NCI-H460 (cell line): ENCODE results near the gene THSD8. TPM values are rescaled to one million over a fixed set of nuclear protein-coding genes. Genes with fewer than 3 reads are reported as not detected.
"Not testable (repeated sequence)": the region's sequence is repeated elsewhere in the genome, so short reads cannot be mapped to it uniquely, and the experiment has no call there.

ENCODE experiments used
- DNase-seq: peaks from one replicate; pipeline ENCODE4 v3.0.0-alpha.2; 2016; ENCODE audit warnings: low read depth; ENCODE audit errors: extremely low read depth
- total RNA-seq: library from RNA; depleted of rRNA; stranded (reverse); fragments of >200 nt; shearing (Covaris generic); gene quantifications from 2 replicates; pipeline ENCODE4 v1.2.3, GENCODE V29; 2014

THSD8 gene
- total RNA-seq, 1 experiment from 2014 or later, result not detected

DNA sequence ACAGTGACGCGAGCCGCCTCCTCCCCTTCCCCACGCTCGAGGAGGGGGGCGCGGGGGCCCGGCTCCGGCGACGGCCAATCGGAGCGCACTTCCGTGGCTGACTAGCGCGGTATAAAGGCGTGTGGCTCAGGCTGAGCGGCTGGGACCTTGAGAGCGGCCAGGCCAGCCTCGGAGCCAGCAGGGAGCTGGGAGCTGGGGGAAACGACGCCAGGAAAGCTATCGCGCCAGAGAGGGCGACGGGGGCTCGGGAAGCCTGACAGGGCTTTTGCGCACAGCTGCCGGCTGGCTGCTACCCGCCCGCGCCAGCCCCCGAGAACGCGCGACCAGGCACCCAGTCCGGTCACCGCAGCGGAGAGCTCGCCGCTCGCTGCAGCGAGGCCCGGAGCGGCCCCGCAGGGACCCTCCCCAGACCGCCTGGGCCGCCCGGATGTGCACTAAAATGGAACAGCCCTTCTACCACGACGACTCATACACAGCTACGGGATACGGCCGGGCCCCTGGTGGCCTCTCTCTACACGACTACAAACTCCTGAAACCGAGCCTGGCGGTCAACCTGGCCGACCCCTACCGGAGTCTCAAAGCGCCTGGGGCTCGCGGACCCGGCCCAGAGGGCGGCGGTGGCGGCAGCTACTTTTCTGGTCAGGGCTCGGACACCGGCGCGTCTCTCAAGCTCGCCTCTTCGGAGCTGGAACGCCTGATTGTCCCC is 10.4 kb upstream of the THSD8 start, which contains the start of gene JUNB:
JUNB (plus strand) TSS at position 142 of the 706 bp plus-strand sequence; CDS start at position 428, 286 bp downstream.
- DNase-seq, result peak; percentile 94

DNA sequence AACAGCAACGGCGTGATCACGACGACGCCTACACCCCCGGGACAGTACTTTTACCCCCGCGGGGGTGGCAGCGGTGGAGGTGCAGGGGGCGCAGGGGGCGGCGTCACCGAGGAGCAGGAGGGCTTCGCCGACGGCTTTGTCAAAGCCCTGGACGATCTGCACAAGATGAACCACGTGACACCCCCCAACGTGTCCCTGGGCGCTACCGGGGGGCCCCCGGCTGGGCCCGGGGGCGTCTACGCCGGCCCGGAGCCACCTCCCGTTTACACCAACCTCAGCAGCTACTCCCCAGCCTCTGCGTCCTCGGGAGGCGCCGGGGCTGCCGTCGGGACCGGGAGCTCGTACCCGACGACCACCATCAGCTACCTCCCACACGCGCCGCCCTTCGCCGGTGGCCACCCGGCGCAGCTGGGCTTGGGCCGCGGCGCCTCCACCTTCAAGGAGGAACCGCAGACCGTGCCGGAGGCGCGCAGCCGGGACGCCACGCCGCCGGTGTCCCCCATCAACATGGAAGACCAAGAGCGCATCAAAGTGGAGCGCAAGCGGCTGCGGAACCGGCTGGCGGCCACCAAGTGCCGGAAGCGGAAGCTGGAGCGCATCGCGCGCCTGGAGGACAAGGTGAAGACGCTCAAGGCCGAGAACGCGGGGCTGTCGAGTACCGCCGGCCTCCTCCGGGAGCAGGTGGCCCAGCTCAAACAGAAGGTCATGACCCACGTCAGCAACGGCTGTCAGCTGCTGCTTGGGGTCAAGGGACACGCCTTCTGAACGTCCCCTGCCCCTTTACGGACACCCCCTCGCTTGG is 9.6 kb upstream of the THSD8 start:
- no peak for DNase-seq

DNA sequence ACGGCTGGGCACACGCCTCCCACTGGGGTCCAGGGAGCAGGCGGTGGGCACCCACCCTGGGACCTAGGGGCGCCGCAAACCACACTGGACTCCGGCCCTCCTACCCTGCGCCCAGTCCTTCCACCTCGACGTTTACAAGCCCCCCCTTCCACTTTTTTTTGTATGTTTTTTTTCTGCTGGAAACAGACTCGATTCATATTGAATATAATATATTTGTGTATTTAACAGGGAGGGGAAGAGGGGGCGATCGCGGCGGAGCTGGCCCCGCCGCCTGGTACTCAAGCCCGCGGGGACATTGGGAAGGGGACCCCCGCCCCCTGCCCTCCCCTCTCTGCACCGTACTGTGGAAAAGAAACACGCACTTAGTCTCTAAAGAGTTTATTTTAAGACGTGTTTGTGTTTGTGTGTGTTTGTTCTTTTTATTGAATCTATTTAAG is 9.0 kb upstream of the THSD8 start:
- DNase-seq, result no peak

DNA sequence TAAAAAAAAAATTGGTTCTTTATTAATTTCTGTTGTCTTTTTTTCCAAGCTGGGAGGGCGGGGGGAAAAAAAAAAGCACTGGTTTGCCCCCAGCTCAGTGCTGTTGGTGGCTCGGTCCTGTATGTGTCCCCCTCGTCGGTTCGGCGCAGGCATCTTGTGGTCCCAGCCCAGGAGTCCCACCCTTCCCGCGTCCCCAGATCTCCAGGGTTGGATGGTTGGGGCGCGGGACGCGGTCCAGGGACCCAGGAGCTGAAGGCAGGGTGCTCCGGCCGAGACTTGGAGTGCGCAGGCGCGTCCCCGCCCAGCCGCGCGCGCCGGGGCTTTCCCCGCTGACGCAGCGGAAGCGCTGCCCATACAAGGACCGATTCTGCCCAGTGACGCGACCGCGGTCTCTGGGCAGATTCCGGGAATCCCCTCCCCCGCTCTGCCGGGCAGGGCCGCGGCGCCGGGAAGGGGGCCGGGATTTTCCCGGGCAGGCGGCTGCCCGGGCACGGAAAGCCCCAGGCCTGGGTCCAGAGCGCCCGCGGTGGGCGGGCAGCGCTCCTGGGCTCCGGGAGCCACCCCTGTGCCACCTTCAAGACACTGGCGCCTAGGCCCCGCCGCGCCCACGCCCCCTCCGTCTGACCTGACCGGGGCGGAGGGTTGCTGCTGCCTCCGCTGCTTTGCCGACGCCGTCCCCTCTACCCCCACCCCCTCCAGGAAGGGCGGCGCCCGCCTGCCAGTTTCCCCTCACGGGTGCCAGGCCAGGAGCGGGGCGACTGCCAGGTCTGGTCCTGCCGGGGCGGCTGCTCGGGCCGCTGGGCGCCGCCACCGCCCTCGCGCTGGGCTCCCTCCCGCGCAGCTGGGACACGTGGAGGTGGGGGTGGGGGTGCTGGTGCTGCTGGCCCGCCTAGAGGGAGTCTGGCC is 8.3 kb upstream of the THSD8 start:
- peak; percentile 87 for DNase-seq

DNA sequence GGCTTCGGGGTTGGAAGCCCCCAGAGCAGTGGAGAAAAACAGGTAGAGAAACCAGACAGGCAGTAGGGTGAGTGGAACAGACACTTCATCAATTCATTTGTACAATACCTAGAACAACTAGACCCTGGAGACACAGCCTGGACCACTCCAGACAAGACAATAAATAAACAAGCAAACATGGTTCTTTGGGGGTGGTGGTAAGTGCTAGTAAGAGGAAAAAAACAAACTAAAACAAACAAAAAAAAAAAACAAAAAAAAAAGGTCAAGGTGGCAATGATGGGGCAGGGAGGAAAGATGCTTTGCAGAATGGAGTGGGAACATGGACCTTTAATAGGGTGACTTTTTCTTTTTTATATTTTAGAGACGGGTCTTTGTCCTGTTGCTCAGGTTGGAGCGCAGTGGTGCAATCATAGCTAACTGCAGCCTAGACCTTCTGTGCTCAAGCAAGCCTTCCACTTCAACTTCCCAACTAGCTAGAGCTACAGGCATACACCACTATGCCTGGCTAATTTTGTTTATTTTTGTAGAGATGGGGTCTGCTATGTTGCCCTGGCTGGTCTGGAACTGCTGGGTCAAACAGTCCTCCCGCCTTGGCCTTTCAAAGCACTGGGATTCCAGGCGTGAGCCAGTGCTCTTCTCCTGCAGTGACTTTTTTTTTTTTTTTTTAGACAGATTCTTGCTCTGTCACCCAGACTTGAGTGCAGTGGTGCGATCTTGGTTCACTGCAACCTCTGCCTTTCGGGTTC is 7.5 kb upstream of the THSD8 start:
- no peak for DNase-seq

DNA sequence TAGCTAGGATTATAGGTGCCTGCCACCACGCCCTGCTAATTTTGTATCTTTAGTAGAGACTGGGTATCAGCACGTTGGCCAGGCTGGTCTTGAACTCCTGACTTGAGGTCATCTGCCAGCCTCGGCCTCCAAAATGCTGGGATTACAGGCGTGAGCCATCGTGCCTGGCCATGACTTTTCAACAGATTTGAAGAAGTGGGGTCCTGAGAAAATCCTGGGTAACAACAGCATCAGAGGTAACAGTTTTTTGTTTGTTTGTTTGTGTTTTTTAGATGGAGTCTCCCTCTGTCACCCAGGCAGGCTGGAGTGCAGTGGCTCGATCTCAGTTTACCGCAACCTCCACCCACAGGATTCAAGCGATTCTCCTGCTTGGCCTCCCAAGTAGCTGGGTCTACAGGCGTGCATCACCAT is 6.9 kb upstream of the THSD8 start:
- DNase-seq, result no peak

DNA sequence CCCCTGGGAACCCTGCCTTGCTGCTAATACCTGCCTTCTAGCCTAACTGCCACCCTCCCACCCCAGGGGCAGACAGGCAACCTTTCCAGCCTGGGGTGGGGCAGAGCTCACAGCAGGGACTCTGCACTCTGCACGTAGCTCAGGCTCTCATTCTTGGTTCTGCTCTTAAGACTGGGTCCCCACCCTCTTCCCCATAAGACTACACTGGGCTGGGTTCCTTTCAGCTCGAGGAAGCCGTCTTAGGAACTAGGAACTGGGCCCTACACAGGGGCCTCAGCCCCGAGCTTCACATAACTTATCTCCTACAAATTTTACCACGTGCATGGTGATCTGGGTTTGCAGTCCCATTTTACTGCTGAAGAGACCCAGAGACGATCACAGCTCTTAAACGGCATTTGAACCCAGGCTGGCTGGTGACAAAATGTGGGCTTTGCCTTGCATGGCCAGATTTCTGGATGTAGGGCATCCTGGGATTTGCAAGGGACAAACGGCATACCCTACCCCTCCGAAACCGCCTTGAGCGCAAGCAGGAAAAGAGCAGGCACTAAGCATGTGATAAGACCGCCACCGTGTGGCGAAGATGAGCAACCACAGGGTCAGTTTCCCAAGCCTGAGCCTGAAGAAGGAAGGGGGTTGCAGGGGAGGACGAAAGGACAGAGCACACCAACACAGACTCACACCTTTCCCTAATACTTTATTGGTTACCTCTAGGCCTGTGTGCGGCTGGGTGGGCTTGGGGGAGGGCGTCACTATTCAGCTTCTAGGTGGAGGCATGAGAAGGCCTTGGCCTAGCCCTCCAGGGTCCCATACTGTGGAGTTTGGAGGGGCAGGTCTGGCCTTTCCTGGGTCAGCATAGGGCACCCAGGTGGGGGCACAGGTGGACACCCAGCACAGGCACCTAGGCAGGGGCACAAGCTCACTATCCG is 5.5 kb upstream of the THSD8 start:
- no peak for DNase-seq

DNA sequence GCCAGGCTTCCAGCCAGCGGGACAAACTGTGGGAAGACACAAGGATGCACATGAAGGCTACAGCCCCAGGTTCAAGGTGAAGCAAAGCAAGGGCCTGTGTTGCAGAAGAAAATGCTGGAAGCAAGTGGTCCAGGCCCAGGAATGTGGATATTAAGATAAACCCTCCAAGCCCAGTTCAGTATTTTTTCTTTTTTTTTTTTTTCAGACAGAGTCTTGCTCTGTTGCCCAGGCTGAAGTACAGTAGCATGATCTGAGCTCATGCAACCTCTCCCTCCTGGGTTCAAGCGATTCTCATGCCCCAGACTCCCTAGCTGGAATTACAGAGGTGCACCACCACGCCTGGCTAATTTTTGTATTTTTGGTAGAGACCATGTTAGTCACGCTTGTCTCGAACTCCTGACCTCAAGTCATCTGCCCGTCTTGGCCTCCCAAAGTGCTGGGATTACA is 4.7 kb upstream of the THSD8 start:
- DNase-seq, result no peak

DNA sequence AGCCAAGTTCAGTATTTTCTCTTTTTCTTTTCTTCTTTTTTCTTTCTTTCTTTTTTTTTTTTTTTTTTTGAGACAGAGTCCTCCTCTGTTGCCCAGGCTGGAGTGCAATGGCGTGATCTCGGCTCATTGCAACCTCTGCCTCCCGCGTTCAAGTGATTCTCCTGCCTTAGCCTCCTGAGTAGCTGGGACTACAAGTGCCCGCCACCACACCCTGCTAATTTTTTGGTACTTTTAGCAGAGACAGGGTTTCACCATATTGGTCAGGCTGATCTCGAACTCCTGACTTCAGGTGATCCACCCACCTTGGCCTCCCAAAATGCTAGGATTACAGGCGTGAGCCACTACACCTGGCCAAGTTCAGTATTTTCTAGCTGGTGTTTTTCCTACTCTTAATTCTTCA is 4.3 kb upstream of the THSD8 start:
- DNase-seq, result not testable (repeated sequence)

DNA sequence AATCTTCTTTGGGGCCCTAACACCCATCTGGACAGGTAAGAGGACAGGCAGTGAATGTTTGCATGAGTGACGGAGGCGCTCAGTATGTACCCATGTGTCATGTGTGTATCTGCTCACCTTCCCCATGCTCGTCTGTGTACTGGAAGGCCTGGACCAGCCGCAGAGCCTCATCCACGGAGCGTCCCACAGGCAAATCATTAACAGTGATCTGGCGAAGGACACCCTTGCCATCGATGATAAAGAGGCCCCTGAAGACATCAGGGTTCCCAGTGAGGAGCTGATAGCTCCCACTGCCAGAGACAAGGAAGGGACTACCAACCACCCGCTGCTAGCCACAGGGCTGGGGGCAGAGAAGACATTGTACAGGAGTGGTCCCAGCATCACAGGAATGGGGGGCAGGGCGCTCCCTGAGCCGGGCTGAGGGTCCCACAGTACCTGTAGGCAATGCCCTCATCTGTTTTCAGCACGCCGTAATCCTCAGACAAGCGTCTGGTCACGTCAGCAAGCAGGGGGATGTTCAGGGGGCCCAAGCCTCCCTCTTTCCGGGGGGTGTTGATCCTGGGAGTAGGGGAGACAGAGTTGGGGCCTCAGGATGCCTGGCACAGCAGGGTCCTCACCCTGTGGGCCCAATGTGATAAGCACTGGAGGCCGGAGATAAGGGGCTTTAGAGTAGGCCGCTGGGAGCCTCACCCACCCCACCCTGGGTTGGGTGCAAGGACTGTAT is 2.0 kb upstream of the THSD8 start:
- DNase-seq, result no peak

DNA sequence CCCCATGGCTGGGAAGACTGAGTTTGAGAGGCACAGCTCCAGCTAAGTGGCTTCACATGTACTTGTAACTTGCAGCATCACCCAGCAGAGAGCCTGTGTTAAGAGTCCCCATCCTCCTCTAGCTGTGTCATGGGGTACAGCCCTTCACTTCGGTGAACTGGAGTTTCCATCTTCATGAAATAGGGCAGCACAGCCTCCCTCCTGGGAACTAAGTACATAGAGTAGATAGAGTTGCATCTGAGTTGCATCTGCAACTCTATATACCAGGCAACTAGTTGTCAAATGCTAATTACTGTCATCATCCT is 1.5 kb upstream of the THSD8 start:
- no peak for DNase-seq

DNA sequence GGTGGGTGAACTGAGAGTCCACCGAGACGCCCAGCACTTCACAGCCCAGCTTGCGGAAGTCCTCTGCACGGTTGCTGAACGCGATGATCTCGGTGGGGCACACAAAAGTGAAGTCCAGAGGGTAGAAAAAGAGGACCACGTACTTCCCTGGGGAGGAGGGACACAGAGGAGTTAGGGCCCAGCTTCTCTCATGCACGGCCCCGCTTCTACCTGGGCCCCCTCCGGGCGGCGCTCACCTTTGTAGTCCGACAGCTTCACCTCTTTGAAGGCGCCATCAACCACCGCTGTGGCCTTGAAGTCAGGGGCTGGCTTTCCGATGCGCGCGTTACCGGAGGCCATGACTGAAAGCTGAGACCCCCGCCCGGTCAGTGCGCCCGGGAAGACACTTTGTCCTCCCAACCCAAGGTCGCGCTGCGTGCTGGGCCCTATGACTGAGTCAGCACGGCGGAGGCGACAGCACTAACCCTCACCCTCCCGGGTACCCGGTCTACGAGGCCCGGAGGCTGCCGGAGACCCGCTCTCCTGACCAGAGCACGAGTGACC is 875 bp upstream of the THSD8 start:
- no peak for DNase-seq

DNA sequence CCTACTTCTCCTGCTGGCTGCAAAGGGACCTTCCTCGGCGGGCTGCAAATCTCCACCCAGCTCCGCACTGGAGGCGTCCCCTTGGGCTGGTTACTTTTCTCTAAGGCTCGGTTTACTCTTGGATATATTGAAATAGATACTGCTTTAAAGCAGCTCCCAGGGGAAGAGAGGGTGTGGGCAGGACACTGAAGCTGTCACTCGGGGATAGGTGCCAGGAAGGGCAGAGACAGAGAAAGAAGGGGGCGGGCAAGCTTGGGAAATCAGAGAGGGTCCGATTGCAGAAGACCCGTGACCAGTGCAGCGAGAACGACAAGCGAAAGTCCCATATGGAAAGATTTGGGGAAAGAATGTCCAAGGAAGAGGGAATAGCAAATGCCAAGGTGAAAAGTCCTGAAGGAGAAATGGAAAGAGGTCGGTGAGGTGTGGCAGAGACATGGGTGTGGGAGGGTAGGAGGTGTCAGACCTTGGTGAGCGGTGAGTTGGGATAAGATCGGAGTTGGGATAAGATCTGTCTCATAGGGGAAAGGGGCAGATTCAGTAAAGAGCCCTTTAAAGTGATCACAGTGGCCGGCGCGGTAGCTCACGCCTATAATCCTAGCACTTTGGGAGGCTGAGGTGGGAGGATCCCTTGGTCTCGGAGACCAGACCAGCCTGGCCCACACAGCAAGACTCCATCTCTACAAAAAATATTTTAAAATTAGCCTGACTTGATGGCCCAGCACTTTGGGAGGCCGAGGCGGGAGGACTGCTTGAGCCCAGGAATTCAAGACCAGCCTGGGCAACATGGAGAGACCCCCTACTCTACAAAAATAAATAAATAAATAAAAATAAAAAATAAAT is 618 bp downstream of the THSD8 start:
- no peak for DNase-seq

DNA sequence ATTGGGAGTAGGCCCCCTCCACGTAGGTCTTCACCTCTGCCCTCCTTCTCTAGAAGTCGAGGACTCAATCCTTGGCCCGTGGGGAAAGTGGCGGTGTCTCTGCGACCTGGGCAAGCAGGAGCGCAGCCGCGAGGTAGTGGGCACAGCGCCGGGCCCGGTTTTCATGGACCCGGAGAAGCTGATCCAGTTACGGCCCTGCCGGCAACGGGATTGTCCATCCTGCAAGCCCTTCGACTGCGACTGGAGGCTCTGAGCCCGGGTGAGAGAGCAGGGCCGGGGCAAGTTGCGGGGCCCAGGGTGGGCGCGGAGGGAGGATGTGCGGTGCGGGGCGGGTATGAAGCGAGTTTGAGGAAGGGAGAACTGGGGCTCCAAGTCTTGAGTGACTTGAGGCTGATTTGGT is 2.2 kb downstream of the THSD8 start:
- DNase-seq, result no peak

DNA sequence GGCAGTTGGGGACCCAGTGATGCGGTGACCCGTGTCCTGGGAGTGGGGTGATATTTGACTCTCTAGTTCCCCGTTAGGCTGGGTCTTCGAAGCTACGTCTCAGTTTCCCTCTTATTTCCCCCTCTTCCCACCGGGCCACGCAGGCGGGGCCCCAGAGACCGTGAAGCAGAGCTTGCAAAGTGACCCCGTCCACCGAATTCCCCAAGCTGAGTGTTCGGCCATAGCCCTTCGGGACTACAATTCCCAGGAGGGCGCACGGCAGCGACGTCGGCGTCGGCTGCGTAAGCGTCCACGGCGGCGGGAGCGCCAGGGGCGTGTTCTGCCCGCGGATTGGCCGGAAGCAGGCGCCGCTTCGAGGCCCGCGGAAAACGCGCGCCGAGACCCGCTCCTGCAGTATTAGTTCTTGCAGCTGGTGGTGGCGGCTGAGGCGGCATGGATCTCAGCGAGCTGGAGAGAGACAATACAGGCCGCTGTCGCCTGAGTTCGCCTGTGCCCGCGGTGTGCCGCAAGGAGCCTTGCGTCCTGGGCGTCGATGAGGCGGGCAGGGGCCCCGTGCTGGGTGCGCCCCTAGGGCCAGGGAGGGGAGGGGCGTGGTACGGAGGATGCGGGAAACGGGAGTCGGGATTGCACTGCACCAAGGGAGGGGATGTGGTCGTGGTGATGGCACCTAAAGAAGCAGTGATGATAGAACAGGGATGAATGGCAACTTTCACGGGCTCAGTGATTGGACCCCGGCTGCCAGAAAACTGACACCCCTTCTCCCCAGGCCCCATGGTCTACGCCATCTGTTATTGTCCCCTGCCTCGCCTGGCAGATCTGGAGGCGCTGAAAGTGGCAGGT is 4.6 kb downstream of the THSD8 start, which contains the start of gene RNASEH2A:
RNASEH2A (plus strand) TSS at position 343 of the 840 bp plus-strand sequence; CDS start at position 433, 90 bp downstream.
- peak; percentile 75 for DNase-seq

DNA sequence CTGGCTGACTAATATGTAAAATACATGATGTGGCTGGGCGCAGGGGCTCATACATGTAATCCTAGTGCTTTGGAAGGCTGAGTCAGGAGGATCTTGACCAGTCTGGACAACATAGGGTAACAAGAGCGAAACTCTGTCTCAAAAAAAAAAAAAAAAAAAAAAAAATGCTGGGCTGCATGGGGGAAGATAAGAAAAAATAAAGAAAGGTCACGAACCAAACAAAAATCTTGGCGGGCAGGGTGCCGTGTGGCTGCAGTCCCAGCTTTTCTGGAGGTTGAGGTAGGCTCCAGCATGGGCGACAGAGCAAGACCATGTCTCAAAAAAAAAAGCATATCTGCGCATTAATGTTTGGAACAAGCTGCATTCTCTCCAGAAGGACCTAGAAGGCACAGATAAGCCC is 13.2 kb downstream of the THSD8 start:
- no peak for DNase-seq
